CD4-positive, alpha-beta T cell treated with Interferon gamma for 1 hour (primary cell): ENCODE data around the gene DSE.

Source experiments
- DNase-seq: peaks from one replicate; pipeline ENCODE4 v3.0.0-alpha.2; 2020

DSE gene

GRCh38 chr6:116491610-116492330 is 121.0 kb downstream of the DSE start:
- no peak for DNase-seq

GRCh38 chr6:116492331-116493067 is 121.8 kb downstream of the DSE start:
- no peak for DNase-seq
